GM19372 (cell line): ENCODE data around the gene OR1J4.

ENCODE experiments used
- ATAC-seq: cut with Tn5 transposase; IDR thresholded peaks from one replicate; pipeline ENCODE4 v1.9.1; 2021; ENCODE audit warnings: mild to moderate bottlenecking, low read depth, moderate library complexity; ENCODE audit not compliant: unreplicated experiment

OR1J4 gene

DNA sequence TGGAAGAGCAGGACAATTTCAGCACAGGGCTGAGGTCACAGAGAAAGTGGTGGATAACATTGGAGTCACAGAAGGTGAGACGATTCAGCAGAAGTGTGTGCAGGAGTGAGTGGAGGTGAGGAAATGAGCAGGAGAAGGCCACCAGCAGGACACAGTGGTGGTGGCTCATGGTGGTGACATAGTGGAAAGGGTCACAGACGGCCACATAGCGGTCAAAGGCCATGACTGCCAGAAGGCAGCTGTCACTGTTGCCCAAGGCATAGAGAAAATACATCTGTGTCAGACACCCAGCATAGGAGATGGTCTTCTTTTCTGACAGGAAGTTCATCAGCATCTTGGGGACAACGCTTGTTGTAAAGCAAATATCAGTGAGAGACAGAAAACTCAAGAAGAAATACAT, 49.0 kb downstream of the OR1J4 start:
- ATAC-seq, result no peak
